Spleen (tissue), 11 donors: ENCODE data around the gene FAM47C. TPM values are rescaled to one million over a fixed set of nuclear protein-coding genes. Genes with fewer than 3 reads are reported as not detected.

Experiments used
- DNase-seq: peaks from one replicate; pipeline ENCODE4 v3.0.0-alpha.2; 2020
- H3K27ac ChIP-seq, 8 donors: fragments of 200-600 bp; sonication (generic) in 7 of 8; 1 replicate in 4 of 8; 2 replicates in 4 of 8; pipeline versions ENCODE4 v1.5.0 to v1.8.0; 2016 to 2021; ENCODE audit warnings: inconsistent platforms in 4 of 8, mild to moderate bottlenecking in 4 of 8, moderate library complexity in 1 of 8
- H3K27me3 ChIP-seq, 7 donors: fragments of 200-600 bp; sonication (generic) in 6 of 7; replicated peaks in 1 of 7; 1 replicate in 4 of 7; 2 replicates in 3 of 7; pipeline versions ENCODE4 v1.5.0 to v1.8.0; 2016 to 2021; ENCODE audit warnings: inconsistent platforms in 3 of 7, mild to moderate bottlenecking in 1 of 7
- H3K36me3 ChIP-seq, 6 donors: fragments of 200-600 bp; sonication (generic) in 5 of 6; 1 replicate in 4 of 6; 2 replicates in 2 of 6; pipeline versions ENCODE4 v1.5.0 to v1.8.0; 2016 to 2021; ENCODE audit warnings: inconsistent platforms in 2 of 6
- H3K4me1 ChIP-seq, 6 donors: fragments of 200-600 bp; sonication (generic) in 5 of 6; 1 replicate in 3 of 6; 2 replicates in 3 of 6; pipeline versions ENCODE4 v1.5.0 to v1.8.0; 2016 to 2021; ENCODE audit warnings: inconsistent platforms in 3 of 6
- H3K4me3 ChIP-seq, 8 donors: fragments of 200-600 bp; sonication (generic) in 7 of 8; 1 replicate in 4 of 8; 2 replicates in 4 of 8; pipeline versions ENCODE4 v1.5.0 to v1.8.0; 2016 to 2021; ENCODE audit warnings: inconsistent platforms in 4 of 8, mild to moderate bottlenecking in 4 of 8, moderate library complexity in 2 of 8
- H3K9me3 ChIP-seq, 8 donors: fragments of 200-600 bp; sonication (generic) in 7 of 8; 1 replicate in 4 of 8; 2 replicates in 4 of 8; pipeline versions ENCODE4 v1.5.0 to v1.8.0; 2016 to 2021; ENCODE audit warnings: inconsistent platforms in 4 of 8
- POLR2A ChIP-seq, 3 donors: fragments of 450-650 bp; IDR thresholded peaks; one replicate each; pipeline ENCODE4 v1.5.1; 2017; ENCODE audit warnings: antibody characterized with exemption in 3 of 3, mild to moderate bottlenecking in 1 of 3
- POLR2AphosphoS5 ChIP-seq, 3 donors: sonication (generic); formaldehyde crosslinking; IDR thresholded peaks; one replicate each; pipeline ENCODE4 v1.5.1; 2017; ENCODE audit warnings: antibody characterized with exemption in 3 of 3
- WGBS, 5 donors: extraction: QIAGEN DNeasy Blood & Tissue Kit in 3 of 5; methylation state at CpG; one replicate each; pipeline versions ENCODE4 v1.1.5 to v1.1.7; 2013 to 2018; 5-methylcytosine and 5-hydroxymethylcytosine counted together
- intact Hi-C: fragments of 100-400 bp; cut with DNase I; formaldehyde crosslinking; loops from one replicate; pipeline ENCODE4 v1.15.0; 2023; ENCODE audit warnings: low total_unique reads
- polyA plus RNA-seq, 3 donors: library from polyadenylated mRNA; stranded (reverse); fragments of 200-250 nt; gene quantifications; one replicate each; pipeline ENCODE4 v1.2.1, GENCODE V29; 2013
- total RNA-seq, 7 donors: library from RNA; depleted of rRNA in 3 of 7; stranded (reverse); fragments of >200 nt in 3 of 7; fragmentation: NEBNext Ultra II Directional in 4 of 7; extraction: Animal tissue kit (Norgen Biotek cat#: 25700) in 4 of 7; gene quantifications; one replicate each; pipeline versions ENCODE4 v1.1.0 to v1.2.1, GENCODE V29; 2016 to 2021
- TF ChIP-seq, protein P1 (sequence below), 11 experiments: fragments of 200-600 bp in 7 of 11; fragments of 450-650 bp in 4 of 11; sonication (generic) in 4 of 11; IDR thresholded peaks in 8 of 11; conservative IDR thresholded peaks in 3 of 11; 1 replicate in 7 of 11; 2 replicates in 4 of 11; pipeline versions ENCODE4 v1.4.0 to v1.8.0; 2016 to 2021; ENCODE audit warnings: antibody characterized with exemption in 11 of 11, inconsistent platforms in 4 of 11, mild to moderate bottlenecking in 1 of 11
- donor health status: healthy with polysubstance abuse.
- donor health status: DM: no; HTN: no; CAD: no; lungs with moderate emphysema.
- donor health status: DM: no; HTN: no; CAD: no.
- donor health status: Bipolar disorder and iron deficiency.
- donor health status: healthy.
- donor health status: DM: no; HTN: no; CAD: no.
- donor health status: DM: yes; HTN: yes; CAD: no.

The FAM47C gene
- total and polyA plus RNA-seq, 10 donors = 0.09 TPM; not detected in 9

GRCh38 chrX:36973575-36973974 lies 34.6 kb upstream of the FAM47C start:
- DNase-seq = no peak
- intact Hi-C loops = no loop called here
- TF ChIP-seq POLR2AphosphoS5 (IDR thresholded peaks at IDR 0.05) (no peak), POLR2A (IDR thresholded peaks at IDR 0.05) (no peak)
- TF ChIP-seq, protein P1, sequence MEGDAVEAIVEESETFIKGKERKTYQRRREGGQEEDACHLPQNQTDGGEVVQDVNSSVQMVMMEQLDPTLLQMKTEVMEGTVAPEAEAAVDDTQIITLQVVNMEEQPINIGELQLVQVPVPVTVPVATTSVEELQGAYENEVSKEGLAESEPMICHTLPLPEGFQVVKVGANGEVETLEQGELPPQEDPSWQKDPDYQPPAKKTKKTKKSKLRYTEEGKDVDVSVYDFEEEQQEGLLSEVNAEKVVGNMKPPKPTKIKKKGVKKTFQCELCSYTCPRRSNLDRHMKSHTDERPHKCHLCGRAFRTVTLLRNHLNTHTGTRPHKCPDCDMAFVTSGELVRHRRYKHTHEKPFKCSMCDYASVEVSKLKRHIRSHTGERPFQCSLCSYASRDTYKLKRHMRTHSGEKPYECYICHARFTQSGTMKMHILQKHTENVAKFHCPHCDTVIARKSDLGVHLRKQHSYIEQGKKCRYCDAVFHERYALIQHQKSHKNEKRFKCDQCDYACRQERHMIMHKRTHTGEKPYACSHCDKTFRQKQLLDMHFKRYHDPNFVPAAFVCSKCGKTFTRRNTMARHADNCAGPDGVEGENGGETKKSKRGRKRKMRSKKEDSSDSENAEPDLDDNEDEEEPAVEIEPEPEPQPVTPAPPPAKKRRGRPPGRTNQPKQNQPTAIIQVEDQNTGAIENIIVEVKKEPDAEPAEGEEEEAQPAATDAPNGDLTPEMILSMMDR (IDR thresholded peaks at IDR 0.05 in 8 of 11, conservative IDR thresholded peaks at IDR 0.05 in 3 of 11) = no peak
- Histone ChIP-seq H3K27ac (no peak overlapping the region), H3K4me3 (no peak overlapping the region), H3K9me3 (no peaks in the 10 kb centered on the region), H3K4me1 (no peaks in the 10 kb centered on the region), H3K27me3 (peaks cover 0 to 5% (median 0%) of the 10 kb centered on the region in 7 donors), H3K36me3 (no peaks in the 10 kb centered on the region)

- intact Hi-C loops = no loop called here
- no peak overlapping the region for H3K4me3 ChIP-seq
- WGBS, 5 donors = 78 to 90% (median 80%) methylated on average over 6 of the region's 6 CpGs
- H3K27ac ChIP-seq = no peak overlapping the region
- no peak for DNase-seq
- H3K27me3 ChIP-seq = peaks cover 0 to 5% (median 0%) of the 10 kb centered on the region in 7 donors
- H3K36me3 ChIP-seq = no peaks in the 10 kb centered on the region
- TF ChIP-seq POLR2AphosphoS5 (IDR thresholded peaks at IDR 0.05) = no peak
- TF ChIP-seq POLR2A (IDR thresholded peaks at IDR 0.05) = no peak
- TF ChIP-seq, protein P1 (IDR thresholded peaks at IDR 0.05 in 8 of 11, conservative IDR thresholded peaks at IDR 0.05 in 3 of 11) = no peak
- no peaks in the 10 kb centered on the region for H3K9me3 ChIP-seq
- H3K4me1 ChIP-seq = no peaks in the 10 kb centered on the region
Observed at GRCh38 chrX:36974911-36975310, 33.3 kb upstream of the FAM47C start.

DNA sequence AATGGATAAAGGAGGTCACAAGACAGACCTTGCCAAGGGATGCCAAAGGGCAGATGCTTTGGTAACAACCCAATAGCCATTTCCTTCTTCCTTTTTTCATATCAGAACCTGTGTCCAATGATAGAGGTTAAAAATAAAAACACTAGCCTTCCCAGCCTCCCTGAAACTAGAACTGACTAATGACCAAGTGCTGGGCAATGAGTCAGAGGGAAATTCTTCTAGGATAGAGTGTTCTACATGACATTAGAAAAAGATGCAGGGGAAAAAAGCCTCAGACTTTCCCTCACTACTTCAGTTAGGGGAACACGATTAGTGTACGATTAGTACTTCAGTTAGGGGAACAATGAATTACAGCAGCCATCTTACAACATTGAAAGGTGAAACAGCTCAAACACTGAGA lies 29.3 kb upstream of the FAM47C start:
- Histone ChIP-seq H3K27me3 (peaks cover 0 to 5% (median 0%) of the 10 kb centered on the region in 7 donors), H3K4me3 (no peak overlapping the region), H3K27ac (no peak overlapping the region), H3K36me3 (no peaks in the 10 kb centered on the region), H3K4me1 (no peaks in the 10 kb centered on the region), H3K9me3 (no peaks in the 10 kb centered on the region)
- TF ChIP-seq, protein P1 (IDR thresholded peaks at IDR 0.05 in 8 of 11, conservative IDR thresholded peaks at IDR 0.05 in 3 of 11) = no peak
- no peak for TF ChIP-seq POLR2AphosphoS5 (IDR thresholded peaks at IDR 0.05)
- TF ChIP-seq POLR2A (IDR thresholded peaks at IDR 0.05) = no peak
- intact Hi-C loops = no loop called here
- 76 to 89% (median 84%) methylated on average over 2 of the region's 2 CpGs for WGBS, 5 donors
- no peak for DNase-seq

- no peak for TF ChIP-seq POLR2AphosphoS5 (IDR thresholded peaks at IDR 0.05)
- no peak for TF ChIP-seq POLR2A (IDR thresholded peaks at IDR 0.05)
- TF ChIP-seq, protein P1 (IDR thresholded peaks at IDR 0.05 in 8 of 11, conservative IDR thresholded peaks at IDR 0.05 in 3 of 11) = no peak
- Histone ChIP-seq H3K27me3 (peaks cover 0 to 15% (median 0%) of the 10 kb centered on the region in 7 donors), H3K9me3 (no peaks in the 10 kb centered on the region), H3K4me3 (no peak overlapping the region), H3K4me1 (no peaks in the 10 kb centered on the region), H3K36me3 (no peaks in the 10 kb centered on the region), H3K27ac (no peak overlapping the region)
- intact Hi-C loops = no loop called here
- DNase-seq = no peak
- WGBS, 5 donors = 38 to 83% (median 73%) methylated on average over 3 of the region's 3 CpGs
Observed at GRCh38 chrX:36983831-36984230, 24.3 kb upstream of the FAM47C start.
